HG02938 (cell line): ENCODE data around the gene TEP1.
"Not testable (repeated sequence)": the region's sequence is repeated elsewhere in the genome, so short reads cannot be mapped to it uniquely, and the experiment has no call there.

ENCODE experiments used
- ATAC-seq: cut with Tn5 transposase; IDR thresholded peaks from one replicate; pipeline ENCODE4 v1.9.1; 2021; ENCODE audit warnings: mild to moderate bottlenecking, moderate library complexity; ENCODE audit not compliant: unreplicated experiment

Gene TEP1

GRCh38 chr14:20391505-20391904 is 21.8 kb downstream of the TEP1 start:
- ATAC-seq = no peak

- no peak for ATAC-seq
Observed at GRCh38 chr14:20388159-20388558, 25.1 kb downstream of the TEP1 start.

- no peak for ATAC-seq
Observed at GRCh38 chr14:20387576-20387975, 25.7 kb downstream of the TEP1 start.

- ATAC-seq = no peak
Observed at GRCh38 chr14:20386276-20386855, 26.9 kb downstream of the TEP1 start.

GRCh38 chr14:20384886-20385285 is 28.4 kb downstream of the TEP1 start:
- no peak for ATAC-seq

GRCh38 chr14:20384321-20384720 is 29.0 kb downstream of the TEP1 start:
- ATAC-seq = no peak

GRCh38 chr14:20383636-20384035 is 29.7 kb downstream of the TEP1 start:
- ATAC-seq = no peak

- ATAC-seq = no peak
Observed at GRCh38 chr14:20383032-20383431, 30.3 kb downstream of the TEP1 start.

- ATAC-seq = no peak
Observed at GRCh38 chr14:20382526-20382925, 30.8 kb downstream of the TEP1 start.

GRCh38 chr14:20381341-20381740 is 32.0 kb downstream of the TEP1 start:
- no peak for ATAC-seq

- ATAC-seq = no peak
Observed at GRCh38 chr14:20380681-20381080, 32.6 kb downstream of the TEP1 start.

GRCh38 chr14:20379743-20380142 is 33.6 kb downstream of the TEP1 start:
- ATAC-seq = no peak

GRCh38 chr14:20377171-20377570 is 36.1 kb downstream of the TEP1 start:
- ATAC-seq = no peak

- no peak for ATAC-seq
Observed at GRCh38 chr14:20376071-20376588, 37.2 kb downstream of the TEP1 start.

GRCh38 chr14:20375471-20375870 is 37.8 kb downstream of the TEP1 start:
- ATAC-seq = no peak

GRCh38 chr14:20372796-20373195 is 40.5 kb downstream of the TEP1 start:
- no peak for ATAC-seq

GRCh38 chr14:20365928-20366327 is 47.4 kb downstream of the TEP1 start:
- no peak for ATAC-seq

GRCh38 chr14:20358474-20358873 is 54.8 kb downstream of the TEP1 start:
- ATAC-seq = not testable (repeated sequence)

GRCh38 chr14:20356422-20356821 is 56.9 kb downstream of the TEP1 start:
- no peak for ATAC-seq

GRCh38 chr14:20350860-20351259 is 62.4 kb downstream of the TEP1 start:
- ATAC-seq = no peak

GRCh38 chr14:20350282-20350681 is 63.0 kb downstream of the TEP1 start:
- no peak for ATAC-seq

- no peak for ATAC-seq
Observed at GRCh38 chr14:20347747-20348146, 65.6 kb downstream of the TEP1 start.

GRCh38 chr14:20346713-20347112 is 66.6 kb downstream of the TEP1 start:
- ATAC-seq = no peak
